Measurements from ENCODE around the gene CDK17.
"Not testable (repeated sequence)": the region's sequence is repeated elsewhere in the genome, so short reads cannot be mapped to it uniquely, and the experiment has no call there.

CDK17 gene

DNA sequence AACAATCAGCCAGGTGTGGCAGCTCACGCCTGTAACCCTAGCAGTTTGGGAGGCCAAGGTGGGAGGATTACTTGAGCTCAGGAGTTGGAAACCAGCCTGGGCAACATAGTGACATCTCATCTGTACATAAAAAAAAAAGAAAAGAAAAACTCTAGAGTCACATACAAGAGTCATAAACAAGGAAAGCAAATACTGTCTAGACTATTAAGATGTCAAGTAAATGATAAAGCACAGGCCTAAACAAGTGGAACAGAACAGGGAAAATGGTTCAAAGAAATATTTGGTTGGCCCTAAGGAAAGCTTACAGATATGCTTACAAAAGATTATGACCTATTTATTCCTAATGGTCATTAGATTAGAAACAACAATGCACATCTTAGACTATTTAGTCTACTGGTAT is 12.3 kb downstream of the CDK17 start:
- no peak for DNase-seq (ENCODE audit: low spot score)

DNA sequence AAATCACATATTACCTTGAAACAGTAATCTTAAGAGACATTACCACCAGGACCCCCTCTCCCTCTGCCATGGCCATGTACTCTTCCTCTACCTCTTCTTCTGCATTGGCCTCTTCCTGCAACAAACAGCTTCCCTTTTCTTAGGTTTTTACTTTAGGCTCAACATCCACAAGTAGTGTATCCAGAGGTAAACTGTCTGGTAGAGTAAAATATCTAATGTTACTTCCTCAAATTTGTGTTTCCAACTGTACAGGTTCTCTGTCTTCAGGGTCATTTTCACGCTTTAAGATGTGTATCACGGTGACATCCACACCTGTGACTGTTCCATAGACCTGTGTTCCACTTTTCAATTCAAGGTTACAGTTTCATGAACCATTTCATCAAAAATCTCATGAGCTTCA is 13.4 kb downstream of the CDK17 start:
- DNase-seq (ENCODE audit: low spot score), result no peak

DNA sequence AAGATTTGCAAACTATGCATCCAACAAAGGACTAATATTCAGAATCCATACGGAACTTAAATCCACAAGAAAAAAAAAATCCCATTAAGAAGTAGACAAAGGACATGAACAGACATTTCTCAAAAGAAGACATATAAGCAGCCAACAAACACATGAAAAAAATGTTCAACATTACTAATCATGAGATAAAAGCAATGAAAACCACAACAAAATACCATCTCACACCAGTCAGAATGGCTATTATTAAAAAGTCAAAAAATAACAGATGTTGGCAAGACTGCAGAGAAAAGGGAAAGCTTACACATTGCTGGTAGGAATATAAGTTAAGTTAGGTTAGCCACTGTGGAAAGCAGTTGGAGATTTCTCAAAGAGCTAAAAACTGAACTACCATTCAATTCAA is 16.2 kb downstream of the CDK17 start:
- DNase-seq (ENCODE audit: low spot score), result no peak

DNA sequence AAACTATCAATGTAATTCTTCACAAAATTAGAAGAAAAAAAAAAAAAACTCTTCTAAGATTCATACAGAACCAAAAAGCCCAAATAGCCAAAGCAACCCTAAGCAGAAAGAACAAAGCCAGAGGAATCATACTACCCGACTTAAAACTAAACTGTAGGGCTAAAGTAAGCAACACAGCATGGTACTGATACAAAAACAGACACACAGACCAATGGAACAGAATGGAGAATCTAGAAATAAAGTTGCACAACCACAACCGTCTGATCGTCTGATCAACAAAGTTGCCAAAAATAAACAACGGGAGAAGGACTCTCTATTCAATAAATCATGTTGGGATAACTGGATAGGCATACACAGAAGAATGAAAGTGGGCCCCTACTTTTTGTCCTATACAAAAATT is 16.9 kb downstream of the CDK17 start:
- no peak for DNase-seq (ENCODE audit: low spot score)

DNA sequence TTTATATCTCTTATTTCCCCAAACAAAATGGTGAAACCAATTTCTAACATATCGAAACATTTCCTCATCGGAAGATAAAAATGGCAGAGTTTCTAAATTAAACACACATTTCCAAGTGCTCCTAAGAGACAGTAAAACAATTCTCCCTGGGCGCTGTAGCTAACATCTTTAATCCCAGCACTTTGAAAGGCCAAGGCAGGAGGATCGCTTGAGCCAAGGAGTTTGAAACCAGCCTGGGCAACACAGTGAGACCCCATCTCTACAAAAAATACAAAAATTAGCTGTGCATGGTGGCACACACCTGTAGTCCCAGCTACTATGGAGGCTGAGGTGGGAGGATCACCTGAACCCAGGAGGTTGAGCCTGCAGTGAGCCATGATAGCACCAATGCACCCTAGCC is 20.5 kb downstream of the CDK17 start:
- not testable (repeated sequence) for DNase-seq (ENCODE audit: low spot score)

DNA sequence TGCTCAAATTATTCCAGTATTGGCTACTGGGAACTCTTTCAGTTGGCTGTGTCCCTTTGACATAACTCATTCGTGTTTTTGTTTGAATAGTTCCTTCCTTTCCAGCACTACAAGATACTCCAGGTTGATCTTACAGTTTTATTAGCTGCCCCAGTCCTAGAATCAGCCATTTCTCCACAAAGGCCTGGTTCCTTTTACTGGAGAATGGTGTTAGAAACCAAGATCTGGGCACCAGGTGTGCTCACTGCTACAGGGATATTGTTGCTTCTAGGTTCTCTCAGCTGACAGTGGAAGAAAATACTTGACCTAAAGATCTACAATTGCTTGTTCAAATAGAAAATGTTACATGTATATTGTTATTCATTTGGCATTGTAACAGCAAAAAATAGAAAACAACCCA is 21.9 kb downstream of the CDK17 start:
- no peak for DNase-seq (ENCODE audit: low spot score)

DNA sequence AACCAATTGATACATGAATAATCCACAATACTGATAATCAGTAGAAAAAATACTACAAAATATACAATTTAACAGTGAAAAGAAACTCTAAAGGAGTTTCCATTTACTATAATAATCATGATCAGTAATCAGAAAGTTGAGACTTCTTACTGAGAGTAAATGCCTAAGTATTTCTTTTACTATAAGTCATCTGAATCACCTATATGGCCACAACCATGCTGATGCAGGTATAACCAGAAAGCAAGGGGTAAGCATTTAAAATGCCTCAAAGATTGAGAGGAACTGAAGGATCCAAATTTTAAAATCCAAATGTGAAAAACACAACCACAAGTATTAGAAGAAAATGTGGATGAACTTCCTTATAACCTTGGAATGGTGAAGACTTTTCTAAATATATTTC is 23.4 kb downstream of the CDK17 start:
- DNase-seq (ENCODE audit: low spot score), result no peak

DNA sequence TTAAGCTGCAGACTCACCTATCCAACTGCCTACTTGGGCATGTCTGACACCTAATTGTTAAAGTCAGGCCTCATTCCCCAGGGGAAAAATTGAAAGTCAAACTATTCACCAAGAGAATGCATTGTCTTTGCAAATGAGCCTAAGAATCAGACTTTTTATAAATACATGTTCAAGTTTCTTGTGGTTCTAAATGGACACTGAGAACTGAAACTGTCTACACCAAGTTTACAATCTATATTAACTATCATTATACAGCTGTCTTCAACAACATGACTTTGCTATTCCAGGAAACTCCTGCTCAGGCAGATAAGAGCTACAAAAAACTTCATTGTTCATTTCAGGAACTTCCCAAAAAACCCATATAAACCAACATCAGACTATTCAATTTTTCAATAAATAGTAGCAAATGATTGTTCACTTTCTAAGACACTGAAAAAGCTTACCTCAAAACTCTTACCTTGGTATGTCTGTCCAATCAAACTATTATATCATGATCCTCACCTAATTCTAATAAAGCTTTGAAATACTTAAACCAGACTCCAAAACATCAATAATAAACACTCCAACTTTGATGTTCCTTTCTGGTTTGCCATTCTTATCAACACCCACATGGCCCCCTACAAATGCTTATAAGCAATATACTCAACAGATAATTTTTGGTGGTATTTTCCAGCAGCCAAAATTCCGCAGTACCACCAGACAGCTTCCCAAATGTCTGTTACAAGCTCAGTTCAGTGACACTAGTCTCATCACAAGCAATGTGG is 24.2 kb downstream of the CDK17 start:
- no peak for DNase-seq (ENCODE audit: low spot score)

DNA sequence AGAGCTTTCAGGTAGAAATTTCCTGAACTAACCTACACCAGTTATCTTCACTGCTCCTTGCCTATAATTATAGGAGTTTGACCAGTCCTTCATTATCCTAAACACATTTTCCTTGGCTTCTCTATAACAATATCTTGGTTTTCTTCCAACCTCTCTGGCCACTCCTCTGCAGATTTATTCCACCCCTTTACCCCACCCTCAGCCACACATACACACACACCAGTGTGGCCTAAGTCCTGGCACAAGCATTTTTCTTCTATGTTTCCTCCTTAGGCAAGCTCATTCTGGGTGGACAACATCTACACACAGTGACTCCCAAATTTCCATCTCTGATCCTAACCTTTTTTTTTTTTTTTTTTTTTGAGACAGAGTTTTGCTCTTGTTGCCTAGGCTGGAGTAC is 25.1 kb downstream of the CDK17 start:
- DNase-seq (ENCODE audit: low spot score), result no peak

DNA sequence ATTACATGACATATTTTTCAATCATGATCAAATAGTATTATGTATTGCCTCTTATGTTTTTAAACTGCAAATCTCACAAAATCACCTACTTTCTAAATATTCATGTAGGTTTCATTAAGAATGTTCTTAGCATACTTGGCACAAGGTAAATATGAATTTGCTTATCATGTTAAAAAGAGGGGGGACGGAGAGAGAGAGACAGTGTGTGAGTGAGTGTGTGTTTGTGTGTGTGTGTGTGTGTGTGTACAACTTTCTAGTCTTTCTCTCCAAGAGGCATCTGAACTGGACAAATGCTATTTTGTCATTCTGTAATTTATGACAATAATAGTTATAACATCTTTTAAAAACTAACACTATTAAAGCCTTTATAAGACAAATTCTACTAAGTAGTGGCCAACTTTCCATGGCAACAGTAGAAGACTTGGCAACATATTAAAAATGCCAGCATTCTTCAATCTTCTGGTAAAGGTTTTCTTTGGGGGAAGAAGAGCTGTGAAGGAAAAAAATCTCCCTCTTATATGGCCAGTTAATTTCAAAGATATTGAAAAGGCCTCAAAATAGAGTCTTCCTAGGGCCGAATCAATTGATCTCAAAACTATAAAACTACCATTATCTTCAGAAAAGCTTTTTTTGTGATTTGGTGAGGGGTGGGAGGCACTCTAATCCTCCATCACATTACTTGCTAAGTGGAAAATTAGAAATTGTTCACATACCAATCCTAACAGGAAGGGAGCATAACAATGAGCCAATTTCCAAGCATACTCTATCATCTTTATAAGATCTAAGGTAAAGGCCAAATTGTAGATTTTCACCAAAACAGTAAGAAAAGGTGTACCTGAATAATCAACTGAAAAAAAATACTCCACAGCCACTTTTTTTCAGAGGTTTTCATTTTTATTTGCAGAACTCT is 28.2 kb downstream of the CDK17 start:
- DNase-seq (ENCODE audit: low spot score), result no peak

DNA sequence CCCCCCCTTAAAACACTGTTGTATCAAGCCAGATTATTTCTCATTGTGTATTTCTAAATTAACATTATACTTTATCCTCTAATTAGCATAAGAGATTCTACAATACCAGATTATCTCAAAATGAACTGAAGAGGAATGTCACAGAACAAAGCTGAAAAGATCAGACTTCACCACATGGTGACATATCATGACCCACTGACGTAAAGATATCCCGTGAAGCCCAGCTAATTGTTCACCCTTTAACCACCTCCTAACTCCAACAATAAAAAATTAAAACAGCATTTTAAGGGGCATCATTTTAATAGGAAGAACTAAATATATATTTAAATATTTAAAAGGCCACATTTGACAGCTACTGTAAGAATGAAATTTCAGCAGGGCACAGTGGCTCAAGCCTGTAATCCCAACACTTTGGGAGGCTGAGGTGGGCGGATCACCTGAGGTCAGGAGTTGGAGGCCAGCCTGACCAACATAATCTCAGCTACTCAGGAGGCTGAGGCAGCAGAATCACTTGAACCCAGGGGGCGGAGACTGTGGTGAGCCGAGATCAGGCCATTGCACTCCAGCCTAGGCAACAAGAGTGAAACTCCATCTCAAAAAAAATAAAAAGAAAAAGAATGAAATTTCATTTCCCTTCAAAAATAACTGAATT is 29.0 kb downstream of the CDK17 start:
- DNase-seq (ENCODE audit: low spot score), result no peak

DNA sequence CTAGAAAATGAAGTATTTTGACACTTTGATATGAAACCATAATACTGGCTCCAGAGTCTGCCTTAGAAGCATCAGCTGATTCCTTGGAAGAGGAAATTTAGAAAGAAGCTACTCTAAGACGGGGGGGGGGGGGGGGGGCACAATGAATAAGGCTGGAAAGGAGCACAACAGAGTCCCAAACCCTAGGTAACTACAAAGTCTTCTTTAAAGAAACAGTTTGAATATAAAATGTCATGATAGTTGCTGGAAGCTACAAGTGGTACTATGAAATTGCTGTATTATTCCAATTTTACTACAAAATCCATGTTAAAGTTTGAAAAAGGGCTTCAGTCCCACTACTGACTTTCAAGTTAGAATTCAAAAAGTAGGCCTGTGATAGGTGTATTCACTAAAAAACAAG is 31.6 kb downstream of the CDK17 start:
- DNase-seq (ENCODE audit: low spot score), result no peak

DNA sequence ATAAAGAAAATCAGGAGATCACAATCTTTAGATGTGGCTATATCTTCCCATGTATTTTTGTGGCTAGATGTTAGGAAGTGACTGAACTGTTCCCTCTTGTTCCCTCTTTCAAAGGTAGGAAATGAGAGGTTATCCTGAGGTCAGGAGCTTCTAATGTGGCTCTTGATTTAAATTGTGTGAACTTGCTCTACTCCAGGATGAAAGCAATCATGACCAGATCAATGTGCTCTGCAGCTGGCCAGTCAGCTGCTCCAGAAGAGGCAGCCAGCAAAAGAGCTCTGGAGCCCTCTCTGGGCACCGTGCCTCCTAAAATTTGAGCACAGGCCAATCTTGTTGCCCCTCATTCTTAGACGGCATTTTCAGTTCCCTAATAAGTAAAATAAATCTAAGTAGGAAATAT is 32.0 kb downstream of the CDK17 start:
- DNase-seq (ENCODE audit: low spot score), result no peak

DNA sequence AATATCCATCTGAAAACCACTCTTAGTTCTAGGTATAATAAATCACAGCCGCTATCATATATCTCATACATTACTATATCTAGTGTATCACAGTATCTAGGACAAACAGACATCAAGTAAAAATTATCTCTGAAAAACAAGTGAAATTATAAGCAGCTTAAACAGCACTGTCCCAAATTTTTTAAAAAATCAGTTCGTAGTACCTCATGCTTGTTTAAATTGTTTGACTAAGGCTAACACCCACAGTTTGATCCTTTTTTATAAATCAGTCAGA is 33.9 kb downstream of the CDK17 start:
- no peak for DNase-seq (ENCODE audit: low spot score)

DNA sequence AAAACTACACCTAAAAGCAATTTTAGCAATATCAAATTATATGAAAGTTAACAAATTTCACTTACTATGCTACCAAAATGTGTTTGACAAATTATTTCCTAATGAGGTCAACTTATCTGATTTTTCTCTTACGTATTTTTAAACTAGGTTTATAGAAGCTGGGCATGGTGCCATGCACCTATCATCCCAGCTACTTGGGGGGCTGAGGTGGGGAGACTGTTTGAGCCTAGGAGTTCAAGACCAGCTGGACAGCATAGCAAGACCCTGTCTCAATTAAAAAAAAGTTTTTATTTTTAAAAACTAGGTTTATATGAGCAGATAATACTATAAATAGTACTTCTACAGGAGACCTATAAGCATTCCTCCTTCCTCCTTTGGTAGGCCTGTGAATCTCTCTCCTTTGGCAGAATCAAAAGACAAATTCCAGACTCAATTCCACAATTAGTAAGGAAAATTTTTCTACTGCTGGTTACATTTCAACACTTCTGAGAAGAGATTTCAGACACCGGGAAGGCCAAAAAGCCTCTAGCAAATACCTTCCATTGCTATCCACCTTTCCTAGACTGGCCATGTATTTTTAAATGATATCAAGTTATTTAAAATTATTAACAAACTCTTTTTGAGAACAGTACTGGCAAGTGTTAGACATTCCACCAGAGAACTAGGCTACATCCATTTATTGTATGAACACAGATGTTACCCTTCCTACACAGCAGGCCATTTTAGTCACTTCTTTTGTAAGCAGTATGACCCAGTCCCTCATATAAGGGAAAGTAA is 34.4 kb downstream of the CDK17 start:
- DNase-seq (ENCODE audit: low spot score), result no peak

DNA sequence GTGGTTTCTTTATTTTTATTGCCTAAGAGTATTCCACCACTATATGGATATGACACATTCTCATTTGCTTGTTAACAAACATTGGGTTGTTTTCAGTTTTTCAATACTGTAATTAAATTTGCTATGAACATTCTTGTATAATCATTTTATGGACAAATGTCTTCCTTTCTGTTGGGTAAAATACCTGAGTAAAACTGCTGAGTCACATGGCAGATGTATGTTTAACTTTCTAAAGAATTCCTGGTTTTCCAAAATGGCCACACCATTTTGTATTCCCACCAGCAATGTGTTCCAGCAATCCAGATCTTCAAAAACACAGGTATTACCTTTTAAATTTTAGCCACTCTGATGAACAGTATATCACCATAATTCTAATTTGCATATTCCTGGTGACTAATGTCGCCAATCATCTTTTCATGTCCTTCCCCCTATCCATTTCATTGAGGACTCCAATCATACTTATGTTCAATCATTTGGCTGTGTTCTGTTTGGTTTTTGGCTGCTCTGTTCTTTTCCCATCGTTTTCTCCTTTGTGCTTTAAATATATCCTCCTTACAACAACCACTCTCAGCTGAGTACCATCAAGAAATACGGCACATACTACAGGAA is 36.0 kb downstream of the CDK17 start:
- DNase-seq (ENCODE audit: low spot score), result no peak

DNA sequence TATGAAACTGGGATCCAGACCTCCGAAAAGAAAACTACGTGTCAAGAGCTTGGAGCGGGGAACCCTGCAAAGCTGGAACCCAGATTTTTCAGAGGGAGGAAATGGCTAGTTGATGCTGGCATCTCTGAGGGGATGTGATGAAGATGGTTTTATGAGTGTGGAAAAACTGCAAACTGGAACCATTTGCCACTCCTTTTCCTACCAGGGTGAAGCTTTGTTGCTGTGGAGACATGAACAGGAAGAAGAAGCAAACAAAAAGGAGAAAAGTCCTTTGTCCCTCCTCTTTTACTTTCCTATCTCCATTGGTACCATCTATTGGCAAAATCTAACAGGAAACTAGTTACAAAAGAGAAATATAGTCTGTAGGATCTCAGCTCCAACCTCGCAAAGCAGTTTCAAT is 39.2 kb downstream of the CDK17 start:
- no peak for DNase-seq (ENCODE audit: low spot score)

DNA sequence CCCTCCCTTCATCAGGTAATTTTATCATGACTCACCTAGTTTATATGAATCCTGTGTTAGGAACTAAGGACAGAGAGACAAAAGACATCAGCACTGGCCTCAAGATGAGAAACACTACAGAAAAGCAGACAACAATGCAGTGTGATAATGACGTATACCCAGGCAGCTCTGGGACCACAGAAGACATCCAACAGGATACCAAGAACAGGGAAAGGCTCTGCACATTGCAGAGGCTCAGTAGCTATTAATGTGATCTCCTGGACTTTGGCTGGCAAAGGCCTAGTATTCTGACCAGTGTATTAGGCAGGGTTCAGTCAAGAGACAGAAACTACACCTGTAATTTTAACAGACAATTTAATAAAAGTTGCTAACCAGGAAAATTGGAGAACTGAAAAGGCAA is 39.7 kb downstream of the CDK17 start:
- DNase-seq (ENCODE audit: low spot score), result no peak

DNA sequence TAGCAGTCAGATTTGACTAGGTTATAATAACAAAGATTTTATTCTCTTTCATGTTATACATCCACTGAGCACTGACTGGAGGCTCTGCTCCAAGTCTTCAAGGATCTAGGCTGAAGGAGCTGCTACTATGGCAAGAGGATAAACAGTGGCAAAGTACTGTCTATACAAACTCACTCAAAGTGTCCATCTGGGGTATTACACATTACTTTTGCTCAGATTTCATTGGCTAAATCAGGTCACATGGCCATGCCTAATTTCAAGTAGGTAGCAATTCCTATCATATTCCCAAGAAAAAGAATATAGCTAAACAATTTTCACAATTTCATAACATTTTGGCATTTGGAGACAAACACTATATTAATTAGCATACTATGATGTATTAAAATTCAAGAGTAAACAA is 40.9 kb downstream of the CDK17 start:
- no peak for DNase-seq (ENCODE audit: low spot score)

DNA sequence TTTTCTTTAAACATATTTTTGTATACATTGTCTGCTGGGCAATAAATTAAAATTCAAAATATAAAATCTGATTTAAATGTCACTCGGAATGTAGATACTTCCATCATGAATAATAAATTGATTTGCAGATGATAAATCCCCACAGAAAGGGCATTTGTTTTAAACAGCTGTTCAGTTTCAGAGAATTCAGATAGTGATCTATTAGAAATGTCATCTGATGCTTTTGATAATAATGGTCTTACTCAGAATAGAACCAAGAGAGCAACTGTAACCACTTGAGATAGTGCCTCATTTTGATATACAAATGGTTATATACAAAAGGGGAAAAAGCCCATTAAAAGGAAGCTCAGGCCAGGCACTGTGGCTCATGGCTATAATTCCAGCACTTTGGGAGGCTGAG is 43.4 kb downstream of the CDK17 start:
- no peak for DNase-seq (ENCODE audit: low spot score)

DNA sequence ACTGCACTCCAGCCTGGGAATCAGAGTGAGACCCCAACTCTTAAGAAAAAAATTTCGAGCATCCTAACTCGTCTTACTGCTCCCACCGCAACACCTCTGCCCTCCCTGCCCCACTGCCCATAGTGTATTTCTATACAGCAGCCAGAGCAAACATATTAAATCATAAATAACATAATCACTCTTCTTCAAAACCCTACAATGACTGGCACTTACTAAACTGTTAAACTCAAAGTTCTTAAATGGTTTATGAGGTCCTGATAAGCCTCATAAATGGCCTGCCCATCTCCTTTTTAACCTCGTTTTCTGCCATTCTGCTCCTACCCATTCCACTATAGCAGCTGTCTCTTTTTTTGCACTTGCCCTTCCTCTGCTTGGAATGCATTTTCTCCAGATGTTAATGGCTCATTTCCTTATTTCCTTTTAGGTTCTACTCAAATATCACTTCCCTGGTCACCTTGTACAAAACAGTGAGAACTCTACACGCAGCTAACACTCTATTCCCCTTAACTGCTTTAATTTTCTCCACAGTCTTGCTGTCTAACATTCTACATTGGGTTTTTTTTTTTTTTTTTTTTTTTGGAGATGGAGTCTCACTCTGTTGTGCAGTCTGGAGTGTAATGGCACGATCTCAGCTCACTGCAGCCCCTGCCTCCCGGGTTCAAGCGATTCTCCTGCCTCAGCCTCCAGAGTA is 45.2 kb downstream of the CDK17 start:
- no peak for DNase-seq (ENCODE audit: low spot score)
